MM.1S (cell line): ENCODE results near the gene C1QTNF6.

ENCODE experiments used
- DNase-seq: peaks from one replicate; pipeline ENCODE4 v3.0.0-alpha.2; 2015
- H2AFZ ChIP-seq: fragments of 300-600 bp; sonication (generic); 2 replicates; pipeline ENCODE4 v1.6.0; 2016; ENCODE audit warnings: antibody characterized with exemption, low read length
- H3F3A ChIP-seq: fragments of 300-600 bp; sonication (generic); 2 replicates; pipeline ENCODE4 v1.6.1; 2016; ENCODE audit warnings: mild to moderate bottlenecking, antibody characterized with exemption, low read length, moderate library complexity, mixed read lengths; ENCODE audit not compliant: insufficient read depth
- H3K27ac ChIP-seq: fragments of 300-600 bp; sonication (generic); 2 replicates; pipeline ENCODE4 v1.5.1; 2016; ENCODE audit warnings: mild to moderate bottlenecking, low read length
- H3K27me3 ChIP-seq: fragments of 300-600 bp; sonication (generic); replicated peaks from 2 replicates; pipeline ENCODE4 v1.6.0; 2016; ENCODE audit warnings: low read length; ENCODE audit not compliant: insufficient read depth
- H3K36me3 ChIP-seq: fragments of 300-600 bp; sonication (generic); replicated peaks from 2 replicates; pipeline ENCODE4 v1.6.1; 2016; ENCODE audit warnings: mild to moderate bottlenecking, low read length, mixed read lengths; ENCODE audit not compliant: insufficient read depth
- H3K4me1 ChIP-seq: fragments of 300-600 bp; sonication (generic); 2 replicates; pipeline ENCODE4 v1.6.1; 2016; ENCODE audit warnings: low read length, mixed read lengths
- H3K4me2 ChIP-seq: fragments of 300-600 bp; sonication (generic); 2 replicates; pipeline ENCODE4 v1.6.0; 2016; ENCODE audit warnings: low read depth, low read length
- H3K4me3 ChIP-seq: fragments of 300-600 bp; sonication (generic); 2 replicates; pipeline ENCODE4 v1.5.1; 2016; ENCODE audit warnings: low read length, mixed read lengths
- H3K79me2 ChIP-seq: fragments of 300-600 bp; sonication (generic); 2 replicates; pipeline ENCODE4 v1.6.1; 2016; ENCODE audit warnings: mixed run types, low read length, mixed read lengths
- H3K9ac ChIP-seq: fragments of 300-600 bp; sonication (generic); 2 replicates; pipeline ENCODE4 v1.6.1; 2016; ENCODE audit warnings: low read length, mixed read lengths
- H3K9me2 ChIP-seq: fragments of 300-600 bp; sonication (generic); replicated peaks from 2 replicates; pipeline ENCODE4 v1.6.1; 2016; ENCODE audit warnings: mild to moderate bottlenecking, low read length, mixed read lengths; ENCODE audit not compliant: insufficient read depth
- H3K9me3 ChIP-seq: fragments of 300-600 bp; sonication (generic); replicated peaks from 2 replicates; pipeline ENCODE4 v1.6.1; 2016; ENCODE audit warnings: mild to moderate bottlenecking, low read length, mixed read lengths; ENCODE audit not compliant: insufficient read depth
- H4K20me1 ChIP-seq: fragments of 300-600 bp; sonication (generic); 2 replicates; pipeline ENCODE4 v1.6.1; 2016; ENCODE audit warnings: mild to moderate bottlenecking, low read length, moderate library complexity, mixed read lengths; ENCODE audit not compliant: insufficient read depth
- EZH2 ChIP-seq: fragments of 300-600 bp; sonication (generic); optimal IDR thresholded peaks from 2 replicates; pipeline ENCODE3; 2017; ENCODE audit warnings: low read depth, mild to moderate bottlenecking, antibody characterized with exemption, low read length, mixed read lengths
- EZH2phosphoT487 ChIP-seq: fragments of 300-600 bp; sonication (generic); IDR thresholded peaks from 2 replicates; pipeline ENCODE4 v1.6.1; 2018; ENCODE audit warnings: antibody characterized with exemption, low read length
- TF ChIP-seq, protein P1 (sequence below): fragments of 300-600 bp; sonication (generic); IDR thresholded peaks from 2 replicates; pipeline ENCODE4 v1.5.1; 2016; ENCODE audit warnings: antibody characterized with exemption, low read length, mixed read lengths

The C1QTNF6 gene

DNA sequence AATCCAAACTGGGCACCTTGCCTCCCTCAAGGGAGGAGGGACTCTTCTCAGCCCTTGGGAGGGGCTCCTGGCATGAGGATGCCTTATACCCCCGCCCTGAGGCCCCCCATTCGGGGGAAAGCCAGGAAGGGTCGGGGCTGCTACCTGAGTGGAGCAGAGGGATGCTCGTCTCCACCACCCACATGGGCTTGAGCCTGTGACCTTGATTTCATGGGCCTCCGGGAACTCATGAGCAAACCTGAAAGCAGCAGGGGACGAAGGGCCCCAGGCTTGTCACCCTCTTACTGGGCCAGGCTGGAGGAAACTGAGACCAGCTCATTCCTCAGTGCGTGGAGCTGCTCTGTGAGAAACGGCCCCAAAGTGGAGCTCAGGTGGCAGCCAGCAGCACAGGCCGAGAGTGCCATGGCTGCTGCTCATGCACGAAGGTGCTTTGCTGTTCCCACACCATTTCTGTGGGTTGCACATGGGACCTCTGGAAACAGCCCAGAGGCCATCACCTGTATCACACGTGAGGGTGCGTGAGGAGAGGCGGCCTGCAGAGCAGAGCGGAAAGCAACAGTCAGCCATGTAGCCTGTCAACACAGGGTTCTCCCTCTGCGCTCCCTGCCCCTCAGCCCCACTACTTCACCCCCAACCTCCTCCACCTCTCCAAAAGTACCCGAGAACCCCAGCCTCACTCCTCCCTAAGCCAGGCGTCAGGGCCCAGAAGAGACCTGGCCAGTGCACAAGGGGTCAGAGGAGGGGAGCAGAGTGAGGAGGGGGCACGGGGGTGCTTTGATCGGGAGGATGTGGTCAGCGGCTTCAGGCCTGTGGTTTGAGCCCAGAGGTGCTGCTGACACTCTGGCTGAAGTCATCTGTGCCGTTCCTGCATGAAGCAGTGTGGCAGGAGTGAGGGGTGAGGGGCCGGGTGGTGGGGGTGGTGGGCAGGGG, 24.2 kb downstream of the C1QTNF6 start:
- no peak for TF ChIP-seq EZH2phosphoT487
- Histone ChIP-seq H3K27me3 (0 out of 2 replicates have a peak, but pooled peaks cover 11% of the 10 kb centered on the region), H4K20me1 (no peaks in the 10 kb centered on the region), H3K9me2 (no peaks in the 10 kb centered on the region), H3K9ac (no peak overlapping the region), H3K36me3 (no peaks in the 10 kb centered on the region), H3K79me2 (no peaks in the 10 kb centered on the region), H2AFZ (no peak overlapping the region), H3K27ac (no peak overlapping the region), H3F3A (no peaks in the 10 kb centered on the region), H3K4me2 (no peak overlapping the region), H3K4me3 (no peak overlapping the region), H3K9me3 (no peaks in the 10 kb centered on the region), H3K4me1 (peaks cover 27% of the 10 kb centered on the region)
- DNase-seq = no peak

DNA sequence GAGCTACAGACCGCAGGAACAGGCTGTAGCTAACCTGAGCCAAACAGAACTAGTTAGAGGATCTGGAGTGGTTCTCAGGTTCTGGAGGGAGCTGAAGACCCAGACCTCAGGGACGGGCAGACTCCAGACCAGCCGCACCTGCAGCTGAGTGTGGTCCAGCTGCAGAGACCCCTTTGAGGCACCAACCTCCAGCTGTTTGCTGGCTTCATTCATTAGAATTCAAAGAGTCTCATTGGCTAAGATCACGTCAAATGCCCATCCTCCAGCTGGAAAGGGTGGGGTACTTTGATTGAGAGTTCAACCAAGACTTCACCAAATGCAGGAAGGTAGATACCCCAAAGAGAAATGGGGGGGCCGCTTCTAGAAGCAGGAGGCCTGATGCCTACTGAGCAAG, 25.0 kb downstream of the C1QTNF6 start:
- TF ChIP-seq EZH2 (no peak), EZH2phosphoT487 (no peak)
- TF ChIP-seq, protein P1, sequence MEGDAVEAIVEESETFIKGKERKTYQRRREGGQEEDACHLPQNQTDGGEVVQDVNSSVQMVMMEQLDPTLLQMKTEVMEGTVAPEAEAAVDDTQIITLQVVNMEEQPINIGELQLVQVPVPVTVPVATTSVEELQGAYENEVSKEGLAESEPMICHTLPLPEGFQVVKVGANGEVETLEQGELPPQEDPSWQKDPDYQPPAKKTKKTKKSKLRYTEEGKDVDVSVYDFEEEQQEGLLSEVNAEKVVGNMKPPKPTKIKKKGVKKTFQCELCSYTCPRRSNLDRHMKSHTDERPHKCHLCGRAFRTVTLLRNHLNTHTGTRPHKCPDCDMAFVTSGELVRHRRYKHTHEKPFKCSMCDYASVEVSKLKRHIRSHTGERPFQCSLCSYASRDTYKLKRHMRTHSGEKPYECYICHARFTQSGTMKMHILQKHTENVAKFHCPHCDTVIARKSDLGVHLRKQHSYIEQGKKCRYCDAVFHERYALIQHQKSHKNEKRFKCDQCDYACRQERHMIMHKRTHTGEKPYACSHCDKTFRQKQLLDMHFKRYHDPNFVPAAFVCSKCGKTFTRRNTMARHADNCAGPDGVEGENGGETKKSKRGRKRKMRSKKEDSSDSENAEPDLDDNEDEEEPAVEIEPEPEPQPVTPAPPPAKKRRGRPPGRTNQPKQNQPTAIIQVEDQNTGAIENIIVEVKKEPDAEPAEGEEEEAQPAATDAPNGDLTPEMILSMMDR = no peak

GRCh38 chr22:37162221-37163095, 25.6 kb downstream of the C1QTNF6 start:
- Histone ChIP-seq H3K27ac (peak overlapping the region; percentile 42; the same call in 1 of the 2 replicates), H3K9ac (peak overlapping the region; percentile 24; the same call in 1 of the 2 replicates)

More for the DNA sequence above, 25.0 kb downstream of the C1QTNF6 start:
- H3K36me3 ChIP-seq = no peaks in the 10 kb centered on the region
- no peaks in the 10 kb centered on the region for H3F3A ChIP-seq
- no peaks in the 10 kb centered on the region for H4K20me1 ChIP-seq
- no peaks in the 10 kb centered on the region for H3K79me2 ChIP-seq
- H3K4me2 ChIP-seq = peak overlapping the region; percentile 75; the same call in 1 of the 2 replicates
- no peak overlapping the region for H3K4me3 ChIP-seq
- no peaks in the 10 kb centered on the region for H3K9me3 ChIP-seq
- no peak overlapping the region for H3K27ac ChIP-seq
- H3K9ac ChIP-seq = no peak overlapping the region
- peak overlapping the region; percentile 91; the same call in 1 of the 2 replicates for H2AFZ ChIP-seq
- peaks cover 24% of the 10 kb centered on the region for H3K4me1 ChIP-seq
- no peaks in the 10 kb centered on the region for H3K9me2 ChIP-seq
- DNase-seq = no peak
- peaks cover 18% of the 10 kb centered on the region; the same call in 1 of the 2 replicates for H3K27me3 ChIP-seq

More at GRCh38 chr22:37162221-37163095, 25.6 kb downstream of the C1QTNF6 start:
- H3K4me3 ChIP-seq = no peak overlapping the region; the same call in 1 of the 2 replicates
- H2AFZ ChIP-seq = peak overlapping the region; percentile 91
- H3K4me1 ChIP-seq = peaks cover 18% of the 10 kb centered on the region
- peak; percentile 89 for DNase-seq
- H3K9me3 ChIP-seq = no peaks in the 10 kb centered on the region
- peak overlapping the region; percentile 75 for H3K4me2 ChIP-seq
- no peaks in the 10 kb centered on the region for H4K20me1 ChIP-seq
- H3K9me2 ChIP-seq = no peaks in the 10 kb centered on the region
- no peaks in the 10 kb centered on the region for H3K36me3 ChIP-seq
- TF ChIP-seq, protein P1 = peak; percentile 34
- no peak for TF ChIP-seq EZH2
- H3F3A ChIP-seq = no peaks in the 10 kb centered on the region
- peaks cover 24% of the 10 kb centered on the region for H3K27me3 ChIP-seq
- no peaks in the 10 kb centered on the region for H3K79me2 ChIP-seq
